Activated CD4-positive, CD25-positive, alpha-beta regulatory T cell treated with anti-CD3 and anti-CD28 coated beads, Interleukin-2, amount 50 U/mL, for 24 hours (primary cell): ENCODE results near the gene ZBTB33.

Experiments used
- ATAC-seq, 2 donors: fragments of 150-1000 bp; cut with Tn5 transposase; one replicate each; pipeline ENCODE4 v1.10.0; 2021; ENCODE audit warnings: mild to moderate bottlenecking in 1 of 2, moderate library complexity in 1 of 2

ZBTB33 gene

GRCh38 chrX:120305531-120306141 is 55.0 kb downstream of the ZBTB33 start:
- ATAC-seq: no peak

- ATAC-seq: no peak
These were observed 56.0 kb downstream of the ZBTB33 start for GRCh38 chrX:120306630-120307029.
